Measurements from ENCODE around the gene TANC1.

TANC1 gene

DNA sequence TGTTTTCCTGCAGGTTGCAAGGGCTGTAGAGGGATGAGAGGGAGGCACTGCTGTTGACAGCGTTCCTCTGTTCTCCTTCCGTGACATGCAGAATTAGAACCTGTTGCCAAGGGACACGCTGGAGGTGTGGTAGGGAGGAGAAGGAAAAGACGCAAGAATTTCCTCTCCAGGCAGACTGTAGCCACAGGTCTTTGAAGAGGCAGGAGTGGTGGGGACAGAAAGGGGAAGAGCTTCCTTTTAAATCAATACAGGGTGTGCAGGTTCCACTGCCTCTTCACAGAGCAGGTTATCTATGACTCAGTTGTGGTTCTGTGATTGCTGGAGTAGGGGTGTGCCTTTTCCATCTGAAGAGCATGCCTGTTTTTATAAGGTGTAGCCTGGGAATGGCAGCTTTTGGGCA lies 185.0 kb downstream of the TANC1 start:
- Mint-ChIP-seq H3K4me1 (ENCODE audit: low read depth) (peaks cover 25% of the 10 kb centered on the region), H3K9me3 (ENCODE audit: low read depth) (no peaks in the 10 kb centered on the region), H3K36me3 (no peaks in the 10 kb centered on the region), H3K27ac (no peak overlapping the region), H3K27me3 (no peaks in the 10 kb centered on the region), H3K4me3 (peak overlapping the region; percentile 18)

DNA sequence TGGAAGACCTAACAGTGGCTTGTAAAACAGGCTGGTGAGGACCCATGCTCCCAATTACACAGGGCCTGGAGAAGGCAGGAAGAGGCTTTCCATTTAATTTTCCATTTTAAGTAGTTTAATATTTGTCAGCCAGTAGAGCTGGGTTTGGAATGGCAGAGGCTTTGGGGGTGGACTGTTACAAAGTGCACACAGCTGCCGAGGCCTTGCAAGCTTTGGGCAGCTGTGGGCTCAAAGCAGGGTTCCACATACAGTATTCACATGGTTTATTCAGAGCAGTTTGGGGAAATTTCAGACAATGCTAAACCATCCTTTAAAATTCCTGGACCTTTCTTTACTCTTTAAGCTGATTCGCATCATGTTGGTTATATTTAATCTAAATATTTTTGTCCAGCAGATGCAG lies 185.5 kb downstream of the TANC1 start:
- Mint-ChIP-seq H3K36me3 (no peaks in the 10 kb centered on the region), H3K27me3 (no peaks in the 10 kb centered on the region), H3K4me1 (ENCODE audit: low read depth) (peaks cover 25% of the 10 kb centered on the region), H3K27ac (no peak overlapping the region), H3K9me3 (ENCODE audit: low read depth) (no peaks in the 10 kb centered on the region), H3K4me3 (no peak overlapping the region)

DNA sequence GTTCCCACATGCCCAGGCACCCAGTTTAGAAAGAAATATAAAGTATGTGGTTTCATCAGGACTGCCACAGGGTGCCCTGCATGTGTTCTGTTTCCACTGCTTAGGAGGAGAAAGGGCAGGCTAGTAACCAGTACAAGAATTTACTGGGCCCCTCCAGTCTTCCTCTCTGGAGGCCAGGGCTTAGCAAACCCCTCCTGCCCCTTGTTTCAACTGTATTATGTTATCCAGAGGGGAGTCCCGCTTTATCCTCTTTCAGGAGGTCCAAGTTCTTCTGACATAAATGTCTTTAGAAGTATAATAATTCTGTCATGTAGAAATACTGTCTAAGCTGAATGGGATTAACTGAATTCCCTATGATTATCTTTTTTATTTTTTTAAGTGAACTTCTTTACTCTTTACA lies 185.9 kb downstream of the TANC1 start:
- Mint-ChIP-seq H3K4me1 (ENCODE audit: low read depth) (peaks cover 25% of the 10 kb centered on the region), H3K36me3 (no peaks in the 10 kb centered on the region), H3K27me3 (no peaks in the 10 kb centered on the region), H3K27ac (no peak overlapping the region), H3K4me3 (no peak overlapping the region), H3K9me3 (ENCODE audit: low read depth) (no peaks in the 10 kb centered on the region)

DNA sequence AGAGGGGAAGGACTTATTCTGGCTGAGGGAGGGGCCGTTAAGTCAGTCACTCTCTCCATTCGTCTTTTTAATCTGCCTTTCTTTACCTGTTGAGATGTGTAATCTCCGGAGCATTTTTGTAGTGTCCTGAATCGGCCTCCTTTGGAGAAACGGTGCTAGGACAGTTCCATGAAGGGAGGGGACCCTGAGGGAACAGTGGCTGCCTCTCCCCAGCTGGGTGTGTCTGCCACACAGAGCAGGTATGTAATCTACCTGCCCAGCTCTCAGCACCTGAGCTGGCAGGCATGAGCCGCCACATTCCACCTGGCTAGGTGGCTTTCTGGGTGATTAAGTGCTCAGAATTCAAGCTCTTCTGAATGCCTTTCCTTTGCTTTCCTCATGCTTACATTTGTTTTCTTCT lies 186.9 kb downstream of the TANC1 start:
- Mint-ChIP-seq H3K4me3 (no peak overlapping the region), H3K9me3 (ENCODE audit: low read depth) (no peaks in the 10 kb centered on the region), H3K27me3 (no peaks in the 10 kb centered on the region), H3K36me3 (no peaks in the 10 kb centered on the region), H3K4me1 (ENCODE audit: low read depth) (peaks cover 25% of the 10 kb centered on the region), H3K27ac (no peak overlapping the region)

DNA sequence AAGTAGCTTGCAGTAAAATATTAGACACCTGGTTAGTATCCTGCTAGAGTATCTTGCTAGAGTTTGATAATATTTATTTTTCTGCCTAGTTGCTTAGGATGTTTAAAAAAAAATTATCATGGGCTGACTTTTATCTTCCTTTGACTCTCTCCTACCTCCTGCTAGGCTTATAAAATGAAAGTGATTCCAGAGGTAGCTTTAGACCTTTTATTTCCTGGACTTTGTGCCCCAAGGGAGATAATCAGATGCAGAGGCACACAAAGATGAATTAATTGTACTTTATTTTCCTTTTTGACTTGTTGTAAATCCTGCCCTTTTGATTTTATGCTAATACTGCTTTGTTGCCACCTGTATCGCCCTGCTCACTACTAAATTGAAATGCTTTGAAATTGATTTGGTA lies 187.4 kb downstream of the TANC1 start:
- Mint-ChIP-seq H3K36me3 (no peaks in the 10 kb centered on the region), H3K9me3 (ENCODE audit: low read depth) (no peaks in the 10 kb centered on the region), H3K4me3 (no peak overlapping the region), H3K27me3 (no peaks in the 10 kb centered on the region), H3K27ac (no peak overlapping the region), H3K4me1 (ENCODE audit: low read depth) (peaks cover 25% of the 10 kb centered on the region)

DNA sequence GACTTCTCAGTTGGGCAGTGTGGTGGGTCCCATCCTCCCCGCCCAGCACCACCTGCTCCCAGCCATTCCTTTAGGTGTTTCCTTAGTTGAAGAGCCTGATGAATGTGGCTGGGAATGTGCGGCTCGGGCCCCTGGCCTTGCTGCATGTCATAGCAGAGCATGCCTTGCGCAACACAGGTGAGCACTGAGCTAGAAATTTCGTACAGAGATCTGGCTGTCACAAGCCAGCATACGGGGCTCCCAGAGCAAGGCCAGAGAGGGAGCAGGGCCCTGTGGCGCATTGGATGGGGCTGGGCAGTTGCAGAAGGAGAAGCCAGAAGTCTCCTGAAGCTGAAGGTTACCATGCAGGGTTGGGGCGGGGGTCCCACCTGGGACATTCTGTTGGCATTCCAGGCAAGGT lies 188.4 kb downstream of the TANC1 start:
- Mint-ChIP-seq H3K27ac (no peak overlapping the region), H3K27me3 (no peaks in the 10 kb centered on the region), H3K4me3 (no peak overlapping the region), H3K9me3 (ENCODE audit: low read depth) (no peaks in the 10 kb centered on the region), H3K36me3 (no peaks in the 10 kb centered on the region), H3K4me1 (ENCODE audit: low read depth) (peaks cover 26% of the 10 kb centered on the region)

DNA sequence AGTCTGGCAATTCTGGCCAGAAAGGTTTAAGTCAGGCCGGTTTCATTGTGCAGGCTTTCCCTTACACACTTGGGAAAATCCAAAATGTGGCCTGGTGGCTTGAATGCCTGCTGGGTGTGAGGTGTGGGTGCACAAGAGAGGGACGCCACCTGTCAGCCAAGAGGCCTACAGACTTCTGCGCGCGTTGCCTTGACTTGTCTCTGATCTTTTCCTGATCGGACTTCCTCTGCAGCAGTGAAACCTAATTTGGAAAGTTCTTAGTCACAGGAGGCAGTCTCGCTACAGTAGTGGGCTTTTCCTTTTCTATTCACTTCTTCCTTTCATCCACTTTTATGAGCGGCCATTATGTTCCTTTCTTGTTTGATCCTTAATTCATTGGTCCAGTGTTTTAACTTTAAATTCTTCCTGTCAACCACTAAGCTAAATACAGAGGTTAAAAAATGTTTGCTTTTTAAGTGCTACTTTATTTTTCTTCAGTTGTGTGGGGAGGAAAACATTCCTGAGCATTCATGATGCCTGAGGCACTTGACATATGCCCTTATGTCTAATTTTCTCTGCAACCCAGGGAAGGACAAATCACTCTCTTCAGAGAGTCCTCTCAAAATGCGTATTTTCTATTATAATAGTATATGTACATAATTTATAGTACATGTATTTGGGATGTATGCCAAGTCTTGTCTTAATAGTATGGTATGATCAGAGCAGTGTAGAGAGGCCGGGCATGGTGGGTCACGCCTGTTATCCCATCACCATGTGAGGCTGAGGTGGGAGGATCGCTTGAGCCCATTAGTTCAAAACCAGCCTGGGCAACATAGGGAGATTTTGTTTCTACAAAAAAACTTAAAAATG lies 189.1 kb downstream of the TANC1 start:
- no peak overlapping the region for H3K27ac Mint-ChIP-seq

DNA sequence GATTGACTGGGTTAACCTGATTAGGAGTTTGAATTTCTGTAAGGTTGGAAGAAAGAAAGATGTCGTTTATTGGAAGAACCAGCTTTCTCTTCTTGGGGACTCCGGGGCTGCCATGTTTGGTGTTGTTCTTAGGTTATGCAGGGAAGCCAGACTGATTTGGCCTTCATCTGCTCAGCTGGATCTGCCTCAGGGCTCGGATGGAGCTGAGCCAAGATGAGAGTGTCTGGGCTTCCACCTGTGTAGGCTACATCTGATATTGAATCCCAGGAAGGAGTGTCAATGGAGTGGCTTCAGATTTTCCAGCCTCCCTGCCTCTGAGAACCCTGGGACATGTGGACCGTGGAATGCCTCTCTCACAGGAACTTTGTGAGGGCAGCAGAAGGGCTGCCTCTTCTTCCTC lies 192.0 kb downstream of the TANC1 start:
- no peaks in the 10 kb centered on the region for H3K27me3 Mint-ChIP-seq
- H3K4me3 Mint-ChIP-seq = no peak overlapping the region
- peaks cover 11% of the 10 kb centered on the region for H3K4me1 Mint-ChIP-seq (ENCODE audit: low read depth)
- H3K9me3 Mint-ChIP-seq (ENCODE audit: low read depth) = no peaks in the 10 kb centered on the region
- no peaks in the 10 kb centered on the region for H3K36me3 Mint-ChIP-seq
- no peak overlapping the region for H3K27ac Mint-ChIP-seq

More for the DNA sequence above, 189.1 kb downstream of the TANC1 start:
- H3K4me3 Mint-ChIP-seq = no peak overlapping the region
- H3K36me3 Mint-ChIP-seq = no peaks in the 10 kb centered on the region
- no peaks in the 10 kb centered on the region for H3K9me3 Mint-ChIP-seq (ENCODE audit: low read depth)
- H3K4me1 Mint-ChIP-seq (ENCODE audit: low read depth) = peaks cover 24% of the 10 kb centered on the region
- H3K27me3 Mint-ChIP-seq = no peaks in the 10 kb centered on the region

DNA sequence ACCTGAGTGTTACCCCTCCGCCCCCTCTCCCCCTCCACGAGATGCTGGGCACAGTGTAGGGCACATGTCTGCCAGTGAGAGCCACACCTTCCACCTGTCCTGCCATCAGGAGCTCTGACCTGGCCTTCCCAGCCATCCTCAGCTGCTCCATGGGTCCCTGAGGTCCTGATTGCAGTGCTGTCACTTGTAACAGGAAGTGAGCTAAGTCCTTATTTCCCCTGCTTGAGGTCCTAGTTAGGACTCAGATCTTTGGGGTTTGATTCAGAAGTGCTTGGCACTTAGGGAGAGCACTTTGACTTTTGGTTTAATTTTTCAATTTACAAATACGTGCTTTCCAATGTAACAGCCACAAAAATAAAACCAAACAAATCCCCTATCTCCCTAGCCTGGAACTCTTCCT lies 192.5 kb downstream of the TANC1 start:
- Mint-ChIP-seq H3K27me3 (no peaks in the 10 kb centered on the region), H3K4me1 (ENCODE audit: low read depth) (peaks cover 11% of the 10 kb centered on the region), H3K4me3 (no peak overlapping the region), H3K36me3 (no peaks in the 10 kb centered on the region), H3K27ac (no peak overlapping the region), H3K9me3 (ENCODE audit: low read depth) (no peaks in the 10 kb centered on the region)

DNA sequence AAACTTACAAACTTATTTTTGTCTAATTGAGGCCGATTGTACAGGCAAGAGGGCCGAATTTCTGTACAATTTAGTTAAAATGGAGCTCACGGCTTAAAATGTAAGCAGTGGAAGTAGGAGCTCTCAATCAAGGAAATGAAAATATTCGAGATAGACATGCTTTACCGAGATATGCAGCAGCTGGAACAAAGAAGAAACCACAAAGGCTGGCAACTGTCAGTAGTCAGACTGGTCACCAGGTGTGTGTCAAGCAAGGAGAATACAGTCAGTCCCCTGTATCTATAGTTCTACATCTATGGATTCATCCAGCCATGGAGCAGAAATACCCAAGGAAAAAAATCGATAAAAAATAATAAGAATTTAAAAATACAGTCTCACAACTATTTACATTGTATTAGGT lies 195.5 kb downstream of the TANC1 start:
- Mint-ChIP-seq H3K4me3 (no peak overlapping the region), H3K27me3 (no peaks in the 10 kb centered on the region), H3K9me3 (ENCODE audit: low read depth) (no peaks in the 10 kb centered on the region), H3K4me1 (ENCODE audit: low read depth) (peaks cover 7% of the 10 kb centered on the region), H3K27ac (no peak overlapping the region), H3K36me3 (no peaks in the 10 kb centered on the region)

DNA sequence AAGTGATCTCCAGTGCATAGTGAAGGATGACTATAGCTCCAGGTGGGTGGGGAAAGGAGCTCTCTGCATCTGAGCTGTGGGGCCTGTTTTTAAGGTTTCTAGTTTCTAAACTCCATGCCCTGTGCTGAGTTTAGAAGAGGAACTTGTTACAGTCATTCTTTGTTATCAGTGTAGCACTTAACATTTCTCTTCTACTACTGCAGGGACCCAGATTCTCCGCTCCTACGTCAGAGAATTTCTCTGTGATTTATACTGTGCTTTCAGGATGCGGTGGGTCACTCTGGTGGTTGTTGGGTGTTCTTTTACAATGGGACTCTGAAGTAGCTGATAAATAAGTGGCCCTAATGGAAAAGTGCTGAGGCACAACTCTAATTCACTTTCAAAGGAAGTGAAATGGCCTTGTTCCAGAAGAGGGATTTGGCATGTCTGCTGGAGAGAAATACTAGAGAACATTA lies 196.0 kb downstream of the TANC1 start:
- H3K27ac Mint-ChIP-seq = no peak overlapping the region
- no peaks in the 10 kb centered on the region for H3K9me3 Mint-ChIP-seq (ENCODE audit: low read depth)
- no peak overlapping the region for H3K4me3 Mint-ChIP-seq
- no peaks in the 10 kb centered on the region for H3K27me3 Mint-ChIP-seq
- peaks cover 7% of the 10 kb centered on the region for H3K4me1 Mint-ChIP-seq (ENCODE audit: low read depth)
- H3K36me3 Mint-ChIP-seq = no peaks in the 10 kb centered on the region

DNA sequence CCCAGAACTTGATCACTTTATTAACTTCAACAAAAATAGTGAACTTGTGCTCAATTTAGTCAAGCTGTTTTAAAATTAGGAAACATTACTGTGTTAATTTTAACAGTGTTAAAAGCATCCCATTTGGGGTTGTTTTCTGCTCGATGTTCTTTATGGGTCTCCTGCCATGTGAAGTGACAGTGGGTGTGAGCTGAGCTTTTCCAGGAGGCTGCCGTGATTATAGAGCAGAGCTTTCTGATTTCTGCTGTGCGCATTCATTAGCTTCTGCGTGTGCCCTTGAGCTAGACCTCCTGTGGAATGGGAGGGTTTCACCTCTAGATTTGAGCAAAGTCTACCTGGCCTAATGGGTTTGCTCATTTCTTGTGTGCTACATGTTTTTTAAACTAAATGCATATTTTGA lies 196.6 kb downstream of the TANC1 start:
- no peaks in the 10 kb centered on the region for H3K9me3 Mint-ChIP-seq (ENCODE audit: low read depth)
- no peak overlapping the region for H3K27ac Mint-ChIP-seq
- H3K4me1 Mint-ChIP-seq (ENCODE audit: low read depth) = peaks cover 7% of the 10 kb centered on the region
- no peaks in the 10 kb centered on the region for H3K36me3 Mint-ChIP-seq
- H3K27me3 Mint-ChIP-seq = no peaks in the 10 kb centered on the region
- H3K4me3 Mint-ChIP-seq = no peak overlapping the region

DNA sequence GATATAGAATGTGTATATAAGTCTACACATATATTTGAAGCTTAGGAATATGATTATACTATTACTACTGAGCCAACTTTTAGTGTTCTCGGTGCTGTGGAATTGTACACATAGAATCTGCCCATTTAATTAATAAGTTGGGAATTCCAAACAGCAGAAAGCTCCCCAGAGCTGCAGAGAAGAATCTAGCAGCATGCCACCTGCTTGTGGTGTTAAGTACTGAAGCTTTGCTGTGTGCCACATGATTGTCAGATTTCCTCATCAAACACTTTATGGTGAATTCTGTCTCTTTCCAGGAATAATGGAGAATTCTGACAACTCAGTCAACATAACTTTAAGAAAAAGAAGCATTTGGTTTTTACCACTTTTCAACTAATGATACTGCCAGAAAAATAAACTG lies 200.3 kb downstream of the TANC1 start:
- H3K9me3 Mint-ChIP-seq (ENCODE audit: low read depth) = no peaks in the 10 kb centered on the region
- no peak overlapping the region for H3K27ac Mint-ChIP-seq
- H3K27me3 Mint-ChIP-seq = no peaks in the 10 kb centered on the region
- no peaks in the 10 kb centered on the region for H3K4me1 Mint-ChIP-seq (ENCODE audit: low read depth)
- H3K4me3 Mint-ChIP-seq = no peak overlapping the region
- no peaks in the 10 kb centered on the region for H3K36me3 Mint-ChIP-seq

DNA sequence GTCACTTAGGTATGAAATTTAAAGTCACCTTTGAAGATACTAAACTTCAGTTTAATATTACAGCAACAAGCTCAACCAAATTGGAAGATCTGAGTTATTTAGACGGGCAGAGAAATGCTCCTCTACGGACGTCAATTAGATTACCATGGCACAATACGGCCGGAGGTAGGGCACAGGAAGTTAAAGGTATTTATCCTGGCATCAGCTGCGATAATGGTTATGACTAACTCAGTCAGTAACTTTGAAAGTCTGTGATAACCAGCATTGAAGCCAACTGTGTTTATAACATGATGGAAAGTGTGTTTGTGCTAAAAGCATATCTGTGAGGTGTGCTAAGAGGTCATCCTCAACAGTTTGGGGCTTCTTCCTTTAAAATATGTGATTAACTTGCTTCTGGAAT lies 200.7 kb downstream of the TANC1 start:
- Mint-ChIP-seq H3K36me3 (no peaks in the 10 kb centered on the region), H3K27ac (no peak overlapping the region), H3K27me3 (no peaks in the 10 kb centered on the region), H3K4me1 (ENCODE audit: low read depth) (no peaks in the 10 kb centered on the region), H3K4me3 (no peak overlapping the region), H3K9me3 (ENCODE audit: low read depth) (no peaks in the 10 kb centered on the region)

DNA sequence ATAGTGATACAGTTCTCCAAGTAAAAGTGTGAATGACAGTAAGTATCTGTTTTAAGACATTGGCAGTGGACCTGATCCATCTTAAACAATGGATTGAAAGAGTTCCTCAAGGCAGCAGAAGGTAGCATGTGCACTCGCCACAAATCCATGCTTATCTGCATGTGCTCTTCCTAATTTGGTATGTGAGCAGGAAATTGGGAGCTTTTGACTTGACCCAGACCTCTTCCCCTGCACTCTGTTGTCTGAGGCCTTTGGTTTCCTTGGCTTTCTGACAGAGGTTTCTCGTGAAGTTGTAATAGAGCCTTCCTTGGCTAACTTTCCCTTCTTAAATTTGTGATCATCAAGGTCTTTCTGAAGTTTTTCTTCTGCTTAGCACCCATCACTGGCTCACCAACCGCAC lies 204.0 kb downstream of the TANC1 start:
- Mint-ChIP-seq H3K27me3 (no peaks in the 10 kb centered on the region), H3K4me1 (ENCODE audit: low read depth) (peaks cover under 1% of the 10 kb centered on the region), H3K27ac (no peak overlapping the region), H3K36me3 (no peaks in the 10 kb centered on the region), H3K4me3 (no peak overlapping the region), H3K9me3 (ENCODE audit: low read depth) (no peaks in the 10 kb centered on the region)

DNA sequence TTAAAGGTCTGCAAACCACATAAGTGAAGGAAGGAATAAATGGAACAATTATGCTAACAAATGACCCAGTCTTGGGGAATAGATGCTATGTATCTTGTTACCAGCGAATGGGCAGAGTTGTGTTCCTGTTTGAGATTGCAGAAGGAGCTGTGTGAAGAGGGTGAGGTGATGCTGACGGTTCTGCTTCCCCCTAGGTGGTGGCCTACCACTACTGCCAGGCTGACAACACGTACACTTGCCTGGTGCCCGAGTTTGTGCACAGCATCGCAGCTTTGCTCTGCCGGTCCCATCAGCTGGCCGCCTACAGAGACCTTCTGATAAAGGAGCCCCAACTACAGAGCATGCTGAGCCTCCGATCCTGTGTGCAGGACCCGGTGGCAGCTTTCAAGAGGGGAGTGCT lies 206.3 kb downstream of the TANC1 start:
- no peaks in the 10 kb centered on the region for H3K27me3 Mint-ChIP-seq
- H3K27ac Mint-ChIP-seq = no peak overlapping the region
- H3K9me3 Mint-ChIP-seq (ENCODE audit: low read depth) = no peaks in the 10 kb centered on the region
- H3K4me3 Mint-ChIP-seq = no peak overlapping the region
- H3K36me3 Mint-ChIP-seq = no peaks in the 10 kb centered on the region
- peaks cover 9% of the 10 kb centered on the region for H3K4me1 Mint-ChIP-seq (ENCODE audit: low read depth)
